GM12801 (cell line): ENCODE results near the gene PCDHA13.

ENCODE experiments used
- TF ChIP-seq, protein P1 (sequence below): IDR thresholded peaks from one replicate; pipeline ENCODE4 v1.5.1; 2011; ENCODE audit warnings: control low read depth; ENCODE audit not compliant: insufficient read length; ENCODE audit errors: extremely low read depth

PCDHA13 gene, protein sequence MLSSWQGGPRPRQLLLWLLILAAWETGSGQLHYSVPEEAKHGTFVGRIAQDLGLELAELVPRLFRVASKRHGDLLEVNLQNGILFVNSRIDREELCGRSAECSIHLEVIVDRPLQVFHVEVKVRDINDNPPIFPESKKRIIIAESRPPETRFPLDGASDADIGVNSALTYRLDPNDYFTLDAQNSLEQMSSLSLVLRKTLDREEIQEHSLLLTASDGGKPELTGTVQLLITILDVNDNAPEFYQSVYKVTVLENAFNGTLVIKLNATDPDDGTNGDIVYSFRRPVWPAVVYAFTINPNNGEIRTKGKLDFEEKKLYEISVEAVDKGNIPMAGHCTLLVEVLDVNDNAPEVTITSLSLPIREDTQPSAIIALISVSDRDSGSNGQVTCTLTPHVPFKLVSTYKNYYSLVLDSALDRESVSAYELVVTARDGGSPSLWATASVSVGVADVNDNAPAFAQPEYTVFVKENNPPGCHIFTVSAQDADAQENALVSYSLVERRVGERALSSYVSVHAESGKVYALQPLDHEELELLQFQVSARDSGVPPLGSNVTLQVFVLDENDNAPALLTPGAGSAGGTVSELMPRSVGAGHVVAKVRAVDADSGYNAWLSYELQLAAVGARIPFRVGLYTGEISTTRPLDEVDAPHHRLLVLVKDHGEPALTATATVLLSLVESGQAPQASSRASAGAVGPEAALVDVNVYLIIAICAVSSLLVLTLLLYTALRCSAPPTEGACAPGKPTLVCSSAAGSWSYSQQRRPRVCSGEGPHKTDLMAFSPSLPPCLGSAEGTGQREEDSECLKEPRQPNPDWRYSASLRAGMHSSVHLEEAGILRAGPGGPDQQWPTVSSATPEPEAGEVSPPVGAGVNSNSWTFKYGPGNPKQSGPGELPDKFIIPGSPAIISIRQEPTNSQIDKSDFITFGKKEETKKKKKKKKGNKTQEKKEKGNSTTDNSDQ

DNA sequence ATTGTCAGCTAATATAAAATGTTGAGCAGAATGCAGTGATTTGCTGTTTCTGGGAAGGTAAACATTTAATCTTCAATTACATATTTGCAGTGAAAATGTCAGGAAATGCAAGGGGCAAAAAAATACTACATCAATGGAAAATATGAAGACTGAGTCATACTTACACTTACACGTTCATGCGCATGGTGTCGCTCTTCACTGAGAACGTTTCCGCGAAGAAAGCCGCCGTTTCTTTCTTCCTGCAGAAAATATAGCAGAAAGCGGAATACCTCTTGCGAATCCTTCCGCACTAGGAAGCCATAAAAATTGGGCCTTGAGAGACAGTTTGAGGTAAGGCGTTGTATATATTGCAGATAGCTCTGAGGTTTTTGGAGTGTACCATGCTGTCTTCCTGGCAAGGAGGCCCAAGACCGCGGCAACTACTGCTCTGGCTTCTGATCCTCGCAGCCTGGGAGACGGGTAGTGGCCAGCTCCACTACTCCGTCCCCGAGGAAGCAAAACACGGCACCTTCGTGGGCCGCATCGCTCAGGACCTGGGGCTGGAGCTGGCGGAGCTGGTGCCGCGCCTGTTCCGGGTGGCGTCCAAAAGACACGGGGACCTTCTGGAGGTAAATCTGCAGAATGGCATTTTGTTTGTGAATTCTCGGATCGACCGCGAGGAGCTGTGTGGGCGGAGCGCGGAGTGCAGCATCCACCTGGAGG, at the start of gene PCDHA13:
PCDHA13 (plus strand) TSS at position 236 of the 702 bp plus-strand sequence; CDS start at position 381, 145 bp downstream.
- TF ChIP-seq, protein P1, sequence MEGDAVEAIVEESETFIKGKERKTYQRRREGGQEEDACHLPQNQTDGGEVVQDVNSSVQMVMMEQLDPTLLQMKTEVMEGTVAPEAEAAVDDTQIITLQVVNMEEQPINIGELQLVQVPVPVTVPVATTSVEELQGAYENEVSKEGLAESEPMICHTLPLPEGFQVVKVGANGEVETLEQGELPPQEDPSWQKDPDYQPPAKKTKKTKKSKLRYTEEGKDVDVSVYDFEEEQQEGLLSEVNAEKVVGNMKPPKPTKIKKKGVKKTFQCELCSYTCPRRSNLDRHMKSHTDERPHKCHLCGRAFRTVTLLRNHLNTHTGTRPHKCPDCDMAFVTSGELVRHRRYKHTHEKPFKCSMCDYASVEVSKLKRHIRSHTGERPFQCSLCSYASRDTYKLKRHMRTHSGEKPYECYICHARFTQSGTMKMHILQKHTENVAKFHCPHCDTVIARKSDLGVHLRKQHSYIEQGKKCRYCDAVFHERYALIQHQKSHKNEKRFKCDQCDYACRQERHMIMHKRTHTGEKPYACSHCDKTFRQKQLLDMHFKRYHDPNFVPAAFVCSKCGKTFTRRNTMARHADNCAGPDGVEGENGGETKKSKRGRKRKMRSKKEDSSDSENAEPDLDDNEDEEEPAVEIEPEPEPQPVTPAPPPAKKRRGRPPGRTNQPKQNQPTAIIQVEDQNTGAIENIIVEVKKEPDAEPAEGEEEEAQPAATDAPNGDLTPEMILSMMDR = no peak

DNA sequence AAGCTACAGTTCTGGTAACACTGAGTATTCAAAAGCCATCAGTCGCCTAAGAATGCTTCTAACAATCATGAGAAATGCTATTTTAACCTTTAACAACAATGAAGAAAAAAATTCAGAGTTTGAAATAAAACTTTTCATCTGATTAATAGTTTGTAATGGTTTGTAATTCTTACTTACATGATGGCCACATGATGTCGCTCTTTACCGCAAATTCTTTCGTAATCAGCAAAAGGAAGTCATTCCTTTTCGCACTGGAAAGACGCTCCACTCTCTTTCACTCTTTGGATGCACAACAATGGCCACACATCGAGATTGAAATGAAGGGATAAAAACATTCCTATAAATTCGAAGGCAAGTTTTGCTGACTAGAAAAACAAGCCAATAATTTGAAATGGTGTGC, 47.9 kb upstream of the PCDHA13 start, which contains the start of gene PCDHA7:
PCDHA7 (plus strand) TSS at position 277 of the 400 bp plus-strand sequence; CDS start at position 392, 115 bp downstream.
- TF ChIP-seq, protein P1 = no peak

DNA sequence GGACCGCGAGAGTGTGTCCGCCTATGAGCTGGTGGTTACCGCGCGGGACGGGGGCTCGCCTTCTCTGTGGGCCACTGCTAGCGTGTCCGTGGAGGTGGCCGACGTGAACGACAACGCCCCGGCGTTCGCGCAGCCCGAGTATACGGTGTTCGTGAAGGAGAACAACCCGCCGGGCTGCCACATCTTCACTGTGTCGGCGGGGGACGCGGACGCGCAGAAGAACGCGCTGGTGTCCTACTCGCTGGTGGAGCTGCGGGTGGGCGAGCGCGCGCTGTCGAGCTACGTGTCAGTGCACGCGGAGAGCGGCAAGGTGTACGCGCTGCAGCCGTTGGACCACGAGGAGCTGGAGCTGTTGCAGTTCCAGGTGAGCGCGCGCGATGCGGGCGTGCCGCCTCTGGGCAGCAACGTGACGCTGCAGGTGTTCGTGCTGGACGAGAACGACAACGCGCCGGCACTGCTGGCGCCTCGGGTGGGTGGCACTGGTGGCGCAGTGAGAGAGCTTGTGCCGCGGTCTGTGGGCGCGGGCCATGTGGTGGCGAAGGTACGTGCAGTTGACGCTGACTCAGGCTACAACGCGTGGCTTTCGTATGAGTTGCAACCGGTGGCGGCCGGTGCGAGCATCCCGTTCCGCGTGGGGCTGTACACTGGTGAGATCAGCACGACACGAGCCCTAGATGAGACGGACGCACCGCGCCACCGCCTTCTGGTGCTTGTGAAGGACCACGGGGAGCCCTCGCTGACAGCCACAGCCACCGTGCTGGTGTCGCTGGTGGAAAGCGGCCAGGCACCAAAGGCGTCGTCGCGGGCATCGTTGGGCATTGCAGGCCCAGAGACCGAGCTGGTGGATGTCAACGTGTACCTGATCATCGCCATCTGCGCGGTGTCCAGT, 46.1 kb upstream of the PCDHA13 start:
- TF ChIP-seq, protein P1 = no peak

DNA sequence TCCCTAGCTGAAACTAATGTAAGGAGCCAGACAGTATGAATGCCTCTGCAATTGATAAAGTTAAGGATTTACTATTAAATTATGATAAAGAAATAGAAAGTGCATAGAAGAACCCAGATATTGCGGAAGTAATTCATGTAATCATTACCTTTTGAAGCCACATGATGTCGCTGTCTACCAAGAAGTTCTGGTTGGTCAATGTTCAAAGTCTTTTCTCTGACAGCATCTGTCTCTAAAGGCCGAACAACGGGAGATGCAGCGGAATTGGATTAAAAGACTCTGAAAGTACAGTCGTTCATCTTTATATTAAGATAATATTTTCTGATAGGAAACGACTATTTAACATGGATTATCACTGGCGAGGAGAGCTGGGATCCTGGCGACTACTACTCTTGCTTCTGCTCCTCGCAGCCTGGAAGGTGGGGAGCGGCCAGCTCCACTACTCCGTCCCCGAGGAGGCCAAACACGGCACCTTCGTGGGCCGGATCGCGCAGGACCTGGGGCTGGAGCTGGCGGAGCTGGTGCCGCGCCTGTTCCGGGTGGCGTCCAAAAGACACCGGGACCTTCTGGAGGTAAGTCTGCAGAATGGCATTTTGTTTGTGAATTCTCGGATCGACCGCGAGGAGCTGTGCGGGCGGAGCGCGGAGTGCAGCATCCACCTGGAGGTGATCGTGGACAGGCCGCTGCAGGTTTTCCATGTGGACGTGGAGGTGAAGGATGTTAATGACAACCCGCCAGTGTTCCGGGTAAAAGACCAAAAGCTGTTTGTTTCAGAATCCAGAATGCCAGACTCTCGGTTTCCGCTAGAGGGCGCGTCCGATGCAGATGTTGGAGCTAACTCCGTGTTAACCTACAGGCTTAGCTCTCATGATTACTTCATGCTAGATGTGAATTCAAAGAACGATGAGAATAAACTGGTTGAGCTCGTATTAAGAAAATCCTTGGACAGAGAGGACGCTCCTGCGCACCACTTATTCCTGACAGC, 40.7 kb upstream of the PCDHA13 start, which contains the start of gene PCDHA8:
PCDHA8 (plus strand) TSS at position 210 of the 985 bp plus-strand sequence; CDS start at position 345, 135 bp downstream.
- TF ChIP-seq, protein P1 = no peak

DNA sequence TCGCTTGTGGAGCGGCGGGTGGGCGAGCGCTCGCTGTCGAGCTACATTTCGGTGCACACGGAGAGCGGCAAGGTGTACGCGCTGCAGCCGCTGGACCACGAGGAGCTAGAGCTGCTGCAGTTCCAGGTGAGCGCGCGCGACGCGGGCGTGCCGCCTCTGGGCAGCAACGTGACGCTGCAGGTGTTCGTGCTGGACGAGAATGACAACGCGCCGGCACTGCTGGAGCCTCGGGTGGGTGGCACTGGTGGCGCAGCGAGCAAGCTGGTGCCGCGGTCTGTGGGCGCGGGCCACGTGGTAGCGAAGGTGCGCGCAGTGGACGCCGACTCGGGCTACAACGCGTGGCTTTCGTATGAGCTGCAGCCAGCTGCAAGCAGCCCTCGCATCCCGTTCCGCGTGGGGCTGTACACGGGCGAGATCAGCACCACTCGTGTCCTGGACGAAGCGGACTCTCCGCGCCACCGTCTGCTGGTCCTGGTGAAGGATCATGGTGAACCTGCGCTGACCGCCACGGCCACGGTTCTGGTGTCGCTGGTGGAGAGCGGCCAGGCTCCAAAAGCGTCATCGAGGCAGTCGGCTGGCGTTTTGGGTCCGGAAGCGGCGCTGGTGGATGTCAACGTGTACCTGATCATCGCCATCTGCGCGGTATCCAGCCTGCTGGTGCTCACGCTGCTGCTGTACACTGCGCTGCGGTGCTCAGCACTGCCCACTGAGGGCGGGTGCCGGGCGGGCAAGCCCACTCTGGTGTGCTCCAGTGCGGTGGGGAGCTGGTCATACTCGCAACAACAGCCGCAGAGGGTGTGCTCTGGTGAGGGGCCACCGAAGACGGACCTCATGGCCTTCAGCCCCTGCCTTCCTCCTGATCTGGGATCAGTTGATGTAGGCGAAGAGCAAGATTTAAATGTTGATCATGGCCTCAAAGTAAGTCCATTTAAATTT, 38.9 kb upstream of the PCDHA13 start:
- TF ChIP-seq, protein P1 = no peak
